ENCODE results near the gene NPHP4. TPM values are rescaled to one million over a fixed set of nuclear protein-coding genes. Genes with fewer than 3 reads are reported as not detected.
A peak's percentile ranks its signal among the peaks of the same experiment; 100 is the strongest.
"Not testable (repeated sequence)": the region's sequence is repeated elsewhere in the genome, so short reads cannot be mapped to it uniquely, and the experiment has no call there.

Gene NPHP4
- total and polyA plus RNA-seq, 4 donors = 1.7 to 5.6 (median 3.5) TPM

GRCh38 chr1:5926686-5927435 is 65.4 kb downstream of the NPHP4 start:
- H3K9me3 ChIP-seq (ENCODE audit: control insufficient read depth in 4 of 4, low read length in 3 of 4) = no peaks in the 10 kb centered on the region
- no peak overlapping the region for H3K27ac ChIP-seq (ENCODE audit: low read depth in 1 of 2, low read length in 2 of 2)
- no peaks in the 10 kb centered on the region for H3K27me3 ChIP-seq (ENCODE audit: control insufficient read depth in 4 of 4, insufficient read depth in 4 of 4, low read length in 3 of 4)
- no peak overlapping the region for H3K4me3 ChIP-seq (ENCODE audit: low read depth in 1 of 3, low read length in 3 of 3)
- no peaks in the 10 kb centered on the region for H3K4me1 ChIP-seq (ENCODE audit: control insufficient read depth in 4 of 4, insufficient read depth in 4 of 4, low read length in 3 of 4)
- TF ChIP-seq RXRA (IDR thresholded peaks at IDR 0.05) (no peak), FOXA2 (IDR thresholded peaks at IDR 0.05) (no peak), EGR1 (IDR thresholded peaks at IDR 0.05; ENCODE audit: low read depth in 2 of 2) (no peak), CTCF (IDR thresholded peaks at IDR 0.05; ENCODE audit: low read depth, low read length, missing input control) (no peak), REST (IDR thresholded peaks at IDR 0.05) (no peak), MAX (IDR thresholded peaks at IDR 0.05) (no peak)
- no peaks in the 10 kb centered on the region for H3K36me3 ChIP-seq (ENCODE audit: control insufficient read depth in 4 of 4, insufficient read depth in 3 of 4, low read depth in 1 of 4, low read length in 3 of 4)
- WGBS = 93% methylated on average over 18 of the region's 18 CpGs
- peak; percentile 20 for DNase-seq (ENCODE audit: low spot score)
- no peak overlapping the region for H3K9ac ChIP-seq (ENCODE audit: low read depth in 1 of 2, low read length in 2 of 2)

GRCh38 chr1:5922700-5923330 is 69.4 kb downstream of the NPHP4 start:
- H3K4me3 ChIP-seq (ENCODE audit: low read depth in 1 of 3, low read length in 3 of 3); H3K36me3 ChIP-seq (ENCODE audit: control insufficient read depth in 4 of 4, insufficient read depth in 3 of 4, low read depth in 1 of 4, low read length in 3 of 4); H3K27me3 ChIP-seq (ENCODE audit: control insufficient read depth in 4 of 4, insufficient read depth in 4 of 4, low read length in 3 of 4); H3K9me3 ChIP-seq (ENCODE audit: control insufficient read depth in 4 of 4, low read length in 3 of 4); H3K4me1 ChIP-seq (ENCODE audit: control insufficient read depth in 4 of 4, insufficient read depth in 4 of 4, low read length in 3 of 4); DNase-seq (ENCODE audit: low spot score); H3K9ac ChIP-seq (ENCODE audit: low read depth in 1 of 2, low read length in 2 of 2); H3K27ac ChIP-seq (ENCODE audit: low read depth in 1 of 2, low read length in 2 of 2): not testable (repeated sequence)
- 91% methylated on average over 20 of the region's 21 CpGs for WGBS

- WGBS = 95% methylated on average over 4 of the region's 4 CpGs
- Histone ChIP-seq H3K9me3 (ENCODE audit: control insufficient read depth in 4 of 4, low read length in 3 of 4) (no peaks in the 10 kb centered on the region), H3K4me3 (ENCODE audit: low read depth in 1 of 3, low read length in 3 of 3) (no peak overlapping the region), H3K27ac (ENCODE audit: low read depth in 1 of 2, low read length in 2 of 2) (no peak overlapping the region), H3K4me1 (ENCODE audit: control insufficient read depth in 4 of 4, insufficient read depth in 4 of 4, low read length in 3 of 4) (no peaks in the 10 kb centered on the region), H3K36me3 (ENCODE audit: control insufficient read depth in 4 of 4, insufficient read depth in 3 of 4, low read depth in 1 of 4, low read length in 3 of 4) (no peaks in the 10 kb centered on the region), H3K9ac (ENCODE audit: low read depth in 1 of 2, low read length in 2 of 2) (no peak overlapping the region), H3K27me3 (ENCODE audit: control insufficient read depth in 4 of 4, insufficient read depth in 4 of 4, low read length in 3 of 4) (no peaks in the 10 kb centered on the region)
- TF ChIP-seq RAD21 (IDR thresholded peaks at IDR 0.05) (no peak), FOXA2 (IDR thresholded peaks at IDR 0.05) (no peak), FOXA1 (IDR thresholded peaks at IDR 0.05) (no peak), YY1 (IDR thresholded peaks at IDR 0.05) (no peak), RXRA (IDR thresholded peaks at IDR 0.05) (no peak), SP1 (IDR thresholded peaks at IDR 0.05) (no peak), TAF1 (conservative IDR thresholded peaks at IDR 0.05) (no peak), HNF4G (IDR thresholded peaks at IDR 0.05) (no peak), ZBTB33 (IDR thresholded peaks at IDR 0.05) (no peak), GABPA (IDR thresholded peaks at IDR 0.05 in 1 of 2, conservative IDR thresholded peaks at IDR 0.05 in 1 of 2) (no peak), CTCF (IDR thresholded peaks at IDR 0.05; ENCODE audit: low read depth, low read length, missing input control) (no peak)
- no peak for DNase-seq (ENCODE audit: low spot score)
Measured at GRCh38 chr1:5921671-5922070, 70.6 kb downstream of the NPHP4 start.

Data from liver (tissue), 9 donors.